H9 (cell line): ENCODE measurements around the gene CETN1. TPM values are rescaled to one million over a fixed set of nuclear protein-coding genes. Genes with fewer than 3 reads are reported as not detected.

Experiments
- DNase-seq: peaks from one replicate; pipeline ENCODE4 v3.0.0-alpha.2; 2017
- H2AFZ ChIP-seq: one replicate; pipeline ENCODE4 v1.6.1; 2013; ENCODE audit warnings: mild to moderate bottlenecking, low read length, control low read depth, moderate library complexity
- H2AK5ac ChIP-seq: 2 replicates; pipeline ENCODE4 v1.6.1; 2013; ENCODE audit warnings: low read length, control low read depth, mixed read lengths; ENCODE audit not compliant: insufficient read length
- H2BK120ac ChIP-seq: one replicate; pipeline ENCODE4 v1.6.1; 2013; ENCODE audit warnings: low read depth, mild to moderate bottlenecking, low read length, control low read depth, inconsistent platforms; ENCODE audit not compliant: poor library complexity, severe bottlenecking
- H2BK12ac ChIP-seq: 2 replicates; pipeline ENCODE4 v1.6.1; 2013; ENCODE audit warnings: low read length, control low read depth, mixed read lengths, low read depth; ENCODE audit not compliant: insufficient read length
- H2BK15ac ChIP-seq: 2 replicates; pipeline ENCODE4 v1.6.1; 2013; ENCODE audit warnings: low read depth, low read length, control low read depth
- H2BK20ac ChIP-seq: one replicate; pipeline ENCODE4 v1.6.1; 2013; ENCODE audit warnings: low read depth, mild to moderate bottlenecking, low read length, control low read depth, inconsistent platforms; ENCODE audit not compliant: poor library complexity, severe bottlenecking
- H2BK5ac ChIP-seq: 2 replicates; pipeline ENCODE4 v1.6.1; 2013; ENCODE audit warnings: low read length, control low read depth, mixed read lengths; ENCODE audit not compliant: insufficient read length
- H3K14ac ChIP-seq: 2 replicates; pipeline ENCODE4 v1.6.1; 2013; ENCODE audit warnings: low read length, control low read depth; ENCODE audit not compliant: insufficient read depth
- H3K18ac ChIP-seq: 2 replicates; pipeline ENCODE4 v1.6.1; 2013; ENCODE audit warnings: low read depth, mild to moderate bottlenecking, mixed read lengths, low read length, control low read depth; ENCODE audit not compliant: insufficient read length
- H3K23ac ChIP-seq: 2 replicates; pipeline ENCODE4 v1.6.1; 2013; ENCODE audit warnings: low read length, control low read depth, mixed read lengths, low read depth; ENCODE audit not compliant: insufficient read length
- H3K23me2 ChIP-seq: 2 replicates; pipeline ENCODE4 v1.6.1; 2013; ENCODE audit warnings: low read depth, mild to moderate bottlenecking, mixed read lengths, low read length, control low read depth; ENCODE audit not compliant: insufficient read length, poor library complexity, severe bottlenecking
- H3K27ac ChIP-seq: 2 replicates; pipeline ENCODE4 v1.5.1; 2013; ENCODE audit warnings: low read length, control low read depth, mixed read lengths, low read depth; ENCODE audit not compliant: insufficient read length
- H3K27me3 ChIP-seq: 2 replicates; pipeline ENCODE4 v1.6.1; 2013; ENCODE audit warnings: low read length, control low read depth, inconsistent platforms; ENCODE audit not compliant: insufficient read depth
- H3K4ac ChIP-seq: 2 replicates; pipeline ENCODE4 v1.6.1; 2013; ENCODE audit warnings: low read depth, mild to moderate bottlenecking, control low read depth, inconsistent platforms, low read length, moderate library complexity
- H3K4me1 ChIP-seq: 2 replicates; pipeline ENCODE4 v1.6.1; 2013; ENCODE audit warnings: low read length, control low read depth, inconsistent platforms; ENCODE audit not compliant: insufficient read depth
- H3K4me2 ChIP-seq: 2 replicates; pipeline ENCODE4 v1.6.1; 2013; ENCODE audit warnings: low read length, control low read depth, mixed read lengths; ENCODE audit not compliant: insufficient read length, insufficient read depth
- H3K56ac ChIP-seq: 2 replicates; pipeline ENCODE4 v1.6.1; 2013; ENCODE audit warnings: low read depth, mild to moderate bottlenecking, mixed read lengths, low read length, control low read depth; ENCODE audit not compliant: insufficient read length
- H3K79me1 ChIP-seq: 2 replicates; pipeline ENCODE4 v1.6.1; 2013; ENCODE audit warnings: low read depth, mild to moderate bottlenecking, moderate library complexity, low read length, control low read depth, inconsistent platforms; ENCODE audit not compliant: insufficient read depth, poor library complexity, severe bottlenecking
- H3K79me2 ChIP-seq: 2 replicates; pipeline ENCODE4 v1.6.1; 2013; ENCODE audit warnings: low read length, control low read depth, inconsistent platforms; ENCODE audit not compliant: insufficient read depth
- H3K9ac ChIP-seq: 2 replicates; pipeline ENCODE4 v1.6.1; 2013; ENCODE audit warnings: low read length, control low read depth, mixed read lengths; ENCODE audit not compliant: insufficient read length; ENCODE audit errors: extremely low read depth
- H3K9me3 ChIP-seq: one replicate; pipeline ENCODE4 v1.6.1; 2013; ENCODE audit warnings: low read depth, low read length, inconsistent platforms; ENCODE audit not compliant: control insufficient read depth
- H3T11ph ChIP-seq: one replicate; pipeline ENCODE4 v1.6.1; 2013; ENCODE audit warnings: mild to moderate bottlenecking, low read length, control low read depth, inconsistent platforms
- H4K20me1 ChIP-seq: one replicate; pipeline ENCODE4 v1.6.1; 2013; ENCODE audit not compliant: control insufficient read depth, insufficient read length, insufficient read depth
- H4K5ac ChIP-seq: 2 replicates; pipeline ENCODE4 v1.6.1; 2013; ENCODE audit warnings: low read depth, mild to moderate bottlenecking, mixed read lengths, low read length, control low read depth; ENCODE audit not compliant: insufficient read length
- H4K8ac ChIP-seq: replicated peaks from 2 replicates; pipeline ENCODE4 v1.6.1; 2013; ENCODE audit warnings: low read length, control low read depth, mixed read lengths, low read depth; ENCODE audit not compliant: insufficient read length
- H4K91ac ChIP-seq: 2 replicates; pipeline ENCODE4 v1.6.1; 2013; ENCODE audit warnings: low read depth, mild to moderate bottlenecking, moderate library complexity, mixed read lengths, low read length, control low read depth; ENCODE audit not compliant: insufficient read length
- H3K27ac Mint-ChIP-seq, 3 experiments: 2 replicates in 2 of 3; 3 replicates in 1 of 3; pipeline ENCODE4 v1.8.0; 2020 to 2021; ENCODE audit warnings: mixed read lengths in 3 of 3, mild to moderate bottlenecking in 1 of 3, moderate library complexity in 1 of 3
- H3K27me3 Mint-ChIP-seq: 2 replicates; pipeline ENCODE4 v1.8.0; 2021; ENCODE audit warnings: low read depth, mild to moderate bottlenecking, moderate library complexity, mixed read lengths
- H3K36me3 Mint-ChIP-seq, 3 experiments: 2 replicates in 2 of 3; 3 replicates in 1 of 3; pipeline ENCODE4 v1.8.0; 2020 to 2021; ENCODE audit warnings: low read depth in 3 of 3, mixed read lengths in 3 of 3; ENCODE audit not compliant: insufficient read depth in 1 of 3
- H3K4me1 Mint-ChIP-seq, 2 experiments: 2 replicates each; pipeline ENCODE4 v1.8.0; 2020; ENCODE audit warnings: mixed read lengths in 2 of 2
- H3K4me3 Mint-ChIP-seq, 2 experiments: 2 replicates in 1 of 2; 3 replicates in 1 of 2; pipeline ENCODE4 v1.8.0; 2020 to 2021; ENCODE audit warnings: mild to moderate bottlenecking in 2 of 2, mixed read lengths in 2 of 2, moderate library complexity in 1 of 2
- H3K9me3 Mint-ChIP-seq, 2 experiments: 2 replicates in 1 of 2; 3 replicates in 1 of 2; pipeline ENCODE4 v1.8.0; 2020; ENCODE audit warnings: mild to moderate bottlenecking in 2 of 2, mixed read lengths in 2 of 2, moderate library complexity in 1 of 2
- CTCF ChIP-seq: fragments of 200-600 bp; sonication (generic); conservative IDR thresholded peaks from 3 replicates; pipeline ENCODE4 v1.8.0; 2021; ENCODE audit warnings: antibody characterized with exemption, mild to moderate bottlenecking
- WGBS: extraction: QIAGEN DNeasy Blood & Tissue Kit; methylation state at CpG from one replicate; pipeline ENCODE4 v1.1.7; 2013; ENCODE audit warnings: missing lambda C conversion rate, low lambda C conversion rate, mixed read lengths; ENCODE audit not compliant: insufficient read length; ENCODE audit errors: extremely low coverage; 5-methylcytosine and 5-hydroxymethylcytosine counted together
- total RNA-seq: library from RNA; stranded (reverse); gene quantifications from 2 replicates; pipeline ENCODE4 v1.2.1, GENCODE V29; 2021

Gene CETN1
- total RNA-seq, 1 experiment from 2014 or later: not detected

GRCh38 chr18:616380-616995, 36.3 kb downstream of the CETN1 start:
- H2BK120ac ChIP-seq: no peak overlapping the region
- no peak overlapping the region for H3T11ph ChIP-seq
- H3K23ac ChIP-seq: no peak overlapping the region
- H4K5ac ChIP-seq: no peak overlapping the region
- Mint-ChIP-seq H3K27ac (no peak overlapping the region), H3K4me1 (no peaks in the 10 kb centered on the region), H3K36me3 (no peaks in the 10 kb centered on the region), H3K9me3 (no peaks in the 10 kb centered on the region), H3K4me3 (no peak overlapping the region), H3K27me3 (peaks cover 3% of the 10 kb centered on the region)
- no peaks in the 10 kb centered on the region for H3K4me1 ChIP-seq
- no peak for DNase-seq
- no CpG with 5 or more reads among the region's 4 CpGs for WGBS
- H3K9me3 ChIP-seq: no peaks in the 10 kb centered on the region
- no peak overlapping the region for H2AK5ac ChIP-seq
- no peak overlapping the region for H3K27ac ChIP-seq
- no peaks in the 10 kb centered on the region for H3K23me2 ChIP-seq
- no peak overlapping the region for H3K4ac ChIP-seq
- no peak overlapping the region for H4K8ac ChIP-seq
- no peak overlapping the region for H2BK5ac ChIP-seq
- no peak overlapping the region for H3K4me2 ChIP-seq
- no peak overlapping the region for H2BK12ac ChIP-seq
- H3K56ac ChIP-seq: no peak overlapping the region
- peak; percentile 90 for TF ChIP-seq CTCF
- H4K20me1 ChIP-seq: no peaks in the 10 kb centered on the region
- H3K27me3 ChIP-seq: no peaks in the 10 kb centered on the region
- H3K79me2 ChIP-seq: no peaks in the 10 kb centered on the region
- no peak overlapping the region for H3K18ac ChIP-seq
- no peak overlapping the region for H3K14ac ChIP-seq
- H3K9ac ChIP-seq: no peak overlapping the region
- H2BK20ac ChIP-seq: no peak overlapping the region
- H2BK15ac ChIP-seq: no peak overlapping the region
- H3K79me1 ChIP-seq: no peaks in the 10 kb centered on the region
- H4K91ac ChIP-seq: no peak overlapping the region
- H2AFZ ChIP-seq: no peak overlapping the region
